GM19023 (cell line): Measurements from ENCODE around the gene CPNE6.
A peak's percentile ranks its signal among the peaks of the same experiment; 100 is the strongest.
"Not testable (repeated sequence)": the region's sequence is repeated elsewhere in the genome, so short reads cannot be mapped to it uniquely, and the experiment has no call there.

Experiments used
- ATAC-seq: cut with Tn5 transposase; IDR thresholded peaks from one replicate; pipeline ENCODE4 v1.9.1; 2021; ENCODE audit warnings: mild to moderate bottlenecking, moderate library complexity; ENCODE audit not compliant: unreplicated experiment

CPNE6 gene

DNA sequence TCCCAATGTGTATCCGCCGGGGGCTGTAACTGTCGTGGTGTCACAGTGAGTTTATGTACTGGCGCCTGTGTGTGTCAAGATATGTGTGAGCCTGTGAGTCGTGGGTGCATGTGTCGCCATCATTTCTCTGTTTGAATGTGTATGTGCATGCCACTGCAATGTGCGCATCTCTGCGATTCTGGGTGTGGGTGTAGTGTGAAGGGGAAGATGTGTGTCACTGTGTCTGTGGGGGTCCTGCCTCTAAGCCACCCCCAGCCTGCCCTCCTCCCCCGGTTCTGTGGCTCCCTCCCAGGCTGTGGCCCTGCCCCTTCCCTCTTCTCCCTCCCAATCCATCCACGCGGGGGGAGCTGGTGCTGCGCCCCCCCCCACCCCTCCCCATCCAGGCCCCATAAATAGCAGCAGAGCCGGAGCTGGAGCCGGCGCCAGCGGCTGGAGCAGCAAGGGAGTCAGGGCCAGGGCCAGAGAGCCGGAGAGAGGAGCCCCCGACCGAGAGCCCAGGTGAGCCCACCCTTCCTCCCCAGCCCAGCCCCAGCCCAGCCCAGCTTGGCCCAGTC lies at the start of gene CPNE6:
Gene CPNE6, plus strand, starts transcription at position 419 of the 554 bp plus-strand sequence. CDS start 1,375 bp downstream, outside the sequence.
- ATAC-seq: no peak

DNA sequence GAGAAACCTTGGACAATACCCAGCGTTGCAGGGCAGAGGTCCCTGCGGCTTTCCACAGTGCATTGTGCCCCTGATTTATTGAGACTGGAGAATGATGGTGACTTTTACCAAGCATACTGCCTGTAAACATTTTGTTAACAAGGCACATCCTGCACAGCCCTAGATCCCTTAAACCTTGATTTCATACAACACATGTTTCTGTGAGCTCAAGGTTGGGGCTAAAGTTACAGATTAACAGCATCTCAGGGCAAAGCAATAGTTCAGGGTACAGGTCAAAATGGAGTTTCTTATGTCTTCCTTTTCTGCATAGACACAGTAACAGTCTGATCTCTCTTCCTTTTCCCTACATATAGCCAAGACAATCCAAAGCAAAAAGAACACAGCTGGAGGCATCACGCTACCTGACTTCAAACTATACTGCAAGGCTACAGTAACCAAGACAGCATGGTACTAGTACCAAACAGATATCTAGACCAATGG lies 46.4 kb upstream of the CPNE6 start:
- ATAC-seq: not testable (repeated sequence)

DNA sequence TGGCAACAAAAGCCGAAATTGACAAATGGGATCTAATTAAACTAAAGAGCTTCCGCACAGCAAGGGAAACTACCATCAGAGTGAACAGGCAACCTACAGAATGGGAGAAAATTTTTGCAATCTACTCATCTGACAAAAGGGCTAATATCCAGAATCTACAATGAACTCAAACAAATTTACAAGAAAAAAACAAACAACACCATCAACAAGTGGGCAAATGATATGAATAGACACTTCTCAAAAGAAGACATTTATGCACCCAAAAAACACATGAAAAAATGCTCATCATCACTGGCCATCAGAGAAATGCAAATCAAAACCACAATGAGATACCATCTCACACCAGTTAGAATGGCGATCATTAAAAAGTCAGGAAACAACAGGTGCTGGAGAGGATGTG lies 41.7 kb upstream of the CPNE6 start:
- ATAC-seq: not testable (repeated sequence)

DNA sequence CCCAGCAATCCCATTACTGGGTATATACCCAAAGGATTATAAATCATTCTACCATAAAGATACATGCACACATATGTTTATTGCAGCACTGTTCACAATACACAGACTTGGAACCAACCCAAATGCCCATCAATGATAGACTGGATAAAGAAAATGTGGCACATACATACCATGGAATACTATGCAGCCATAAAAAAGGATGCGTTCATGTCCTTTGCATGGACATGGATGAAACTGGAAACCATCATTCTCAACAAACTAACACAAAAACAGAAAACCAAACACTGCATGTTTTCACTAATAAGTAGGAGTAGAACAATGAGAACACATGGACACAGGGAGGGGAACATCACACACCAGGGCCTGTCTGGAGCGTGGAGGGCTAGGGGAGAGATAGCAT lies 40.0 kb upstream of the CPNE6 start:
- not testable (repeated sequence) for ATAC-seq

DNA sequence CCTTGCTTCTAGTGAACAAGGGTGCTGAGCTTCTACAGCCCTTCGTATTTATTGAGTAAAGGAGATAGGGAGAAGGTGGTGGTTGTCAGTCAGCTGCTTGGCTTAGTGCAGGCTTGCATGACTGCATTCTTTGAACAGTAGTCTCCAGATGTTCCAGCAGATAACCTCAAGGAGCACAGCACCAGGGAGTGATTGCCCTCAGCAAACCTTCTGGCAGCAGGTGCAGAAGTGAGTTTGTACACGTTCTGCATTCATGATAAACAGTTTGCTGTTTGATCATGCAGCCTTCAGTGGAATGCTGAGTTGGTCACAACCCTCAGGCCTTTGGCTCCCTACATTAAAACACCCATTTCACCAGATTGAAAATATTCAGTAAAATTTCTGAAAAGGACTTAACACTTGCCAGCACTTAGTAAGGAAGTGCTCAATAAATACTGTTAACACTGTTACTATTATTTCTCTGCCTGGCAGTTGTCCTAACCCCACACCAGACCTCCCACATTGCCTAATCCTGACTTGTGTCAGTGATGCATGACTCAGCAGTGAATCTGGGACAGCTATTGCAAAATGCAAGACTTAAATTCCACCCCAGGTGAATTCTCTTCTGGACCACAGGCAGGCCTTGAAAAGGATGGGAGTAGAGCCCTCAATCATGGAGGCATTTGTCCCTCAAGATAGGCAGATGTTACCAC lies 38.5 kb upstream of the CPNE6 start:
- ATAC-seq: no peak

DNA sequence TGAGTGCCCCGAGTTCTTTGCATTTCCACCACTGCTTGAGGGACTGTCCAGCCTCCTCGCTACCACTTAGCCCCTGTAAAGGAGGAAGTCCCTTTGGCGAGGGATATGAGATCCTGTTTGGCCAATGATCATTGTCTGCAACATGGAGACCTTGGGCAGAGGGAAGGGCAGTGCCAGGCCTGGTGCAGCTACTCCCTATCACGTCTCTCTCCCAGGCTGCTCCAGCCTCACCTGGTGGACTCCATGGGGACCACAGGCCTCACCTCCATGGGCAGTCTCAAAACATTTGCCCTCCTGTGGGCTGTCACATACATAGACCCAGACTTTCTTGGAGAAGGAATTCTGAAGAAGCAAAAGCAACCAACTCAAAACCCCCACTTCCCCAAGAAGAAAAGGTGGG lies 35.6 kb upstream of the CPNE6 start:
- peak; percentile 16 for ATAC-seq

DNA sequence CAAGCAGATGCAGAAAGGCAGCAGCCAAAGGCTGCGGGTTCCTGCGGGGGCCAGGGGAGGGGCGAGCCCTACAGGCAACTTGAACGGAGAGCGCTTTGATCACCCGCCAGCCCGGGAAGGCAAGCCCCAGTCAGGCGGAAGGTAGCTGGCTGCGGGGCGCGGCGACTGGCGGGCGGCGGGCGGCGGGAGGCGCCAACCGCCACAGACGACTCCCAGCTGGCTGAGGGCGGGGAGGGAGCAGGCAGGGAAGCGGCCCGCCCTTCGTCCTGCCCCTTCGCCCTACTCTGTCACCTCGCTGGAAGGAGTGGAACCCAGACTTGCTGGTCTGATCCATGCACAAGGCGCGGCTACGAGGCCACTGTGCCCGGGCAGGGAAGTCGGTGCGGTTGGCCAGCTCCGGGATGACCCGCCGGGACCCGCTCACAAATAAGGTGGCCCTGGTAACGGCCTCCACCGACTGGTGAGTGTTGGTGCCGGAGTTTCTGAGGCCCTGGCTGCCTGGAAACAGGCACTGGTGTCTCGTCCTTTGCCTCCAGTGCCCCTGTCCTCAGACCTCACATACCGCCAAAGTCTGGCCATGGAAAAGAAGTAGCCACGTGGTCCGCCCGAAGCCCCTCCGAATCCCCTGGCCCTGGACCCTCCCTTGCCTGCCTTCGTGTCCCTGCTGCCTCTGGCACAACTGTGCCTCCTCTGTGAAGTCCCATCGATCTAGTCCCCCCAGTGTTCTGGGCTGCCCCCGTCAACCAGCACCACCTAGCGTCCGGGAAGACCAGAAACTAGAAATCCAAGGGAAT lies 35.0 kb upstream of the CPNE6 start:
- peak; percentile 79 for ATAC-seq

DNA sequence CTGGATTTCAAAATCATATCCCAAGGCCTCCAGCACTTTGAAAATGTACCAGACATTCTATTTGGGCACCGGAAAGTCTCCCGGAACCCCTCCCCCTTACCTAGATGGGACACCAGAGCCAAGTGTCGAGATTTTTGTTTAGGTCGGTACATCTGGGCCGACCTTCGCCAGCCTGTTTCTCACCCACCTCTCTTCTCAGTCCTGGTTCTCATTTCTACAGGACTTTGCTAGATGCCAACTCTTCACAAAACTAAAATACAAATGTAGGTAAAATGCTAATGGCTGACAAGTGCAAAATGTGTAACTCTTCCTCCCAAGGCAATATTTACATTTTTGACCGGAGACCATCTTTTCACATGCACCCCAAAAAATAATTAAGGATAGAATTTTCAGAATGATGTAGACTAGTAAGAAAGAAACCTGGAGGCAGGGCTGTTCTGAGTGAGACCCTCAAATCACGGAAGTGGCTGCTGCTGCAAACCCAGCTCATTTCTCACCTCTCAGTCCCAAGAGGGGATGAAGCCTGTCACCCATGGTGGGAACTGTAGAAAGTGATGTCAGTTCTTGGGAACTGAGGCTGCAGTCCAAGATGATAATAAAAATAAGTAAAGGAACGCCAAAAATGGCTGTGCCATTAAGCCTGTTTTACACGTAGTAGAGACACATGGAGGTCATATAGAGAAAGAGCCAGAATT lies 34.3 kb upstream of the CPNE6 start:
- not testable (repeated sequence) for ATAC-seq

DNA sequence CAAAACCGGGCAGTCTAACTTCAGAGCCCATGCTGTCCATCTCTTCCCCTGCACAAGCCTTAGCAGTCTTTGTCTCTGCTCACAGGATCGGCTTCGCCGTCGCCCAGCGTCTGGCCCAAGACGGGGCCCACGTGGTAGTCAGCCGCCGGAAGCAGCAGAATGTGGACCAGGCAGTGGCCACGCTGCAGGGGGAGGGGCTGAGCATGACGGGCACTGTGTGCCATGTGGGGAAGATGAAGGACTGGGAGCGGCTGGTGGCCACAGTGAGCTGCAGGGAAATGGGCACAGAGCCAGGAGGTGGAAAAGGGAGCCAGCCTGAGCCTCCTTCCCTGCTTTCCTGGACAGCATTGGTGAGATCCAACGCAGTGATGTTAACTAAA lies 33.7 kb upstream of the CPNE6 start:
- ATAC-seq: no peak

DNA sequence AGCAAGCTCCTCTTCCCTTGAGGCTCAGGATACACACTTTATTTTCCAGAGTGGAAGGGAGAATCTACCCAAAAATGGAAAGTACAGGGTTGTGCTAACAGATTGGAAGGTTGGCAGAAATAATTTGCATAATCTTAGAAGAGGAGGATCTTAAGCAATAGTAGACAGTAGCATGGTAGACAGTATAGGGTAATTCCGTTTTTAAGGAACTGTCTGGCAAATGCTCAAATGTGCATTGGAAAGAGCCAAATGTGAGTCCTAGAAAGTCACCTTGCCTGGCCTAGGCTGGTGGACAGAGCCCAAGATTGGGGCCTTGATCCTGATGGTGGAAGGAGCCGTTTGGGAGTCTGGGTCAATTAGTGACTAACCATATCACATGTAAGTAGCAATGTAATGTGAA lies 32.7 kb upstream of the CPNE6 start:
- no peak for ATAC-seq

DNA sequence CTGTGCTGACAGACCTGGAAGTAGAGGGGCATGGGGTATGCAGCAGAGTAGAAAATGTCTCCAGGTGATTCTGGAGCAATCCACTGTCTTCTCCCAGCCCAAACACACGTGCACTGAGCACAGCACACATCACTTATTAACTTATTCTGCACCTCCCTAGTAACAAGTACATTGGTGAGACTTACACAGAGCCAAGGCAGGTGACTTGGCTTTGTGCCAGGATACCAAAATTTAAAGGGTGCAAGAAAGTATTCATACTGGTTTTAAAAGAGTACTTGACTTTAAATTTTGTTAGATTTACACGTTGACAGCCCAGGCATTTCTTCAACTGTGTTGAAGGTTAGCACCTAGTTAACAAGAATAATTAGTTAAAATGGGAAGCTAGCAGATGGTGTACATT lies 30.7 kb upstream of the CPNE6 start:
- no peak for ATAC-seq

DNA sequence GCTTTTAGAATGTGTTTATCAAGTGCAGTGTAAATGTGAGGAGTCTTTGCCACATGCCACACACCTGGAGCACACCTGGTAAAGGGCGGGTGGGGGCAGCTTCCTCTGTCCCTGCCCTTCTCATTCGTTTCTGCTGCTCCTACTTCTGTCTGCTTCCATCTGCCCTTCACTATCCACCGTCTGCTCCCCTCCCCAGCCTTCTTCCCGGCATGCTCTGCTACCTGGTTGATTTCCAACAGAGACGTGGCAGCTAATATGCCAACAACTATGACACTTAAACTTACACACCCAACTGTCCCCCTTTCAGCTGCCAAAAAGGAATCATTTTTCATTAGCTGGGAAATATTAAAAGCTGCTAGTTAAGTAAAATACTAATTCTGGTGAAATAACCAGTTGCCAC lies 28.6 kb upstream of the CPNE6 start:
- ATAC-seq: no peak

DNA sequence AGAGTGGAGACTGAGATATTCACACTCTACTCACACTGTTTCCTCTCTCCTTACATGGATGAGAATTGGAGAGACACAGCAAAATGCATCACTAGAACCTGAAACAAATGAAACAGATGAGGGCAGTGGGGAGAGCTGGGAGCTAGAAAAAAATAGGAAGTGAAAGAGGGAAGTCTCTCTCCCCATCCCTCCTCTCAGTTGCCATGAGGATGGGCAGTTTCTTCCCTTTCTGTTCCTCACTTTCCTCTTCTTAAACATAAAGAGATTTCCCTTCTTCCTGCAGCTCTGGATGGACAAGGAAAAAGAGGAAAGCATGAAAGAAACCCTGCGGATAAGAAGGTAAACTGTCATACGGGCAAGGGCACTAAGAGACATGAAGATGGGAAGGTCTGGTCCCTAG lies 22.4 kb upstream of the CPNE6 start:
- ATAC-seq: not testable (repeated sequence)

DNA sequence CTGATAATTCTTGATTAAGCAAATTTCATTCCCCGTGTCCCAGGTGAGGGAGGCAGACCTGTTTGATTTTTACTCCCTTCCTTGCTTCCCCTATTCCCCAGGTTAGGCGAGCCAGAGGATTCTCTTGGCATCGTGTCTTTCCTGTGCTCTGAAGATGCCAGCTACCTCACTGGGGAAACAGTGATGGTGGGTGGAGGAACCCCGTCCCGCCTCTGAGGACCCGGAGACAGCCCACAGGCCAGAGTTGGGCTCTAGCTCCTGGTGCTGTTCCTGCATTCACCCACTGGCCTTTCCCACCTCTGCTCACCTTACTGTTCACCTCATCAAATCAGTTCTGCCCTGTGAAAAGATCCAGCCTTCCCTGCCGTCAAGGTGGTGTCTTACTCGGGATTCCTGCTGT lies 20.6 kb upstream of the CPNE6 start:
- ATAC-seq: not testable (repeated sequence)

DNA sequence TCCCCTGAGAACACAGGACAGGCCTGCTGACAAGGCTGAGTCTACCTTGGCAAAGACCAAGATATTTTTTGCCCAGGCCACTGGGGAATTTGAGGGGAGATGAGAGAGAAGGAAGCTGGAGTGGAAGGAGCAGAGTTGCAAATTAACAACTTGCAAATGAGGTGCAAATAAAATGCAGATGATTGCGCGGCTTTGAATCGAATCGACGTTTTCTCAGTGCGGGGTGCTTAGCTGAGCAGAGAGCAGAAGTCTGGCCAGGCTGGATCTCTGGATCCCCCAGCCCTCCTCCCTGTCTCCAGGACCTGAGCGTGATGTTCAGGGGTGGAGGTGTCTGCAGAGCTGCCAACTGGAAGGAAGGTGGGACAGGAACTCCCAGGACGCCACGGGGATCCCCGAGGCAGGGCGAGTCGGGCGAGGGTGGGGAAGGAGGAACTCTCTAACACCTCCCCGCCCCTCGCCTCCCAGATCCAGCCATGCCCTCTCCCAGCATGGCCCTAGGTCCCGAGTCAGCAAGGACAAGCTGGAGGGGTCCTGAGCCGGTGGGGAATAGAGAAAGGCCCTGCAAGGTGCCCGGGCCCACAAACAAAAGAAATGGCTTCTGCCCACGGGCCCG lies 20.1 kb upstream of the CPNE6 start:
- peak; percentile 13 for ATAC-seq

DNA sequence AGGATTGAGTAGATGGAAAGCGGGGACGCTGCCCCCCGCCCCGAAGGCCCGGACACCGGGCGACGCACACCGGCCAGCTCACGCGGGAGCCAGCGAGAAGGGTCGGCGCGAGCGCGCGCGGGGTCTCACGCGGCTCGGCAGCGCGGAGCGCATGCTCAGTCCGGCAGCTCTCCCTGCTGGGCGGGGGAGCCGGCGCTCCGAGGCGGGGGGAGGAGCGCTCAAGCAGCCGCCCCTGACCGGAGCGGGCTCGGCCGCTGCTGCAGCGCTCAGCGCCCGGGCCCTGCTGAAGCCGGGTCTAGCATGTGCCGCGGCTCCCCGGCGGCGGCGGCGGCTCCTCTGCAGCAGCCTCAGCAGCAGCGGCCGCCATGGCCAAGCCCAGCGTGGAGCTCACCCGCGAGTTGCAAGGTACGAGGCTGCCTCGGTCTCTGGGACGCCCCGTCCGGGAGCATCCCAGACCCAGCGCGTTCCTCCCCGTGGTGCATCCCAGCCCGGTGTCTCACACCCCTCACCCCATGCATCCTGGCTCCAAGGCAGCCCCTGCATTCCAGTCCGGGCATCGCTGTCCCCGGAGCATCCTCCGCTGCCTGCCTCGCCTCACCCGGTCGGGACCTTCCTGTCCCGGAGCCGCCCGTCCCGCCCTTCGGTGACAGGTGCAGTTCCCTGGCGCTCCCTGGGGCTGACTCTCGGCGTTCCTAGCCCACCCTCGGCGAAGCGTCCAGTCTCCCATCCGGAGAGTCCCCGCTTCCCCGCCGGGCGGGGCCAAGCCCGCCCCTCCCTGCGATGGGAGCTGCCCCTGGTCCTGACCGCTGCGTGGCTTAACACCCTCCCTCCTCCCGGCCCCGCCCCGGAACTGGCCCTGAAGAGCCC lies 19.3 kb upstream of the CPNE6 start, which contains the start of gene CARMIL3:
Gene CARMIL3, plus strand, starts transcription at position 221 of the 867 bp plus-strand sequence. Its CDS starts 145 bp downstream, at position 366.
- peak; percentile 74 for ATAC-seq

DNA sequence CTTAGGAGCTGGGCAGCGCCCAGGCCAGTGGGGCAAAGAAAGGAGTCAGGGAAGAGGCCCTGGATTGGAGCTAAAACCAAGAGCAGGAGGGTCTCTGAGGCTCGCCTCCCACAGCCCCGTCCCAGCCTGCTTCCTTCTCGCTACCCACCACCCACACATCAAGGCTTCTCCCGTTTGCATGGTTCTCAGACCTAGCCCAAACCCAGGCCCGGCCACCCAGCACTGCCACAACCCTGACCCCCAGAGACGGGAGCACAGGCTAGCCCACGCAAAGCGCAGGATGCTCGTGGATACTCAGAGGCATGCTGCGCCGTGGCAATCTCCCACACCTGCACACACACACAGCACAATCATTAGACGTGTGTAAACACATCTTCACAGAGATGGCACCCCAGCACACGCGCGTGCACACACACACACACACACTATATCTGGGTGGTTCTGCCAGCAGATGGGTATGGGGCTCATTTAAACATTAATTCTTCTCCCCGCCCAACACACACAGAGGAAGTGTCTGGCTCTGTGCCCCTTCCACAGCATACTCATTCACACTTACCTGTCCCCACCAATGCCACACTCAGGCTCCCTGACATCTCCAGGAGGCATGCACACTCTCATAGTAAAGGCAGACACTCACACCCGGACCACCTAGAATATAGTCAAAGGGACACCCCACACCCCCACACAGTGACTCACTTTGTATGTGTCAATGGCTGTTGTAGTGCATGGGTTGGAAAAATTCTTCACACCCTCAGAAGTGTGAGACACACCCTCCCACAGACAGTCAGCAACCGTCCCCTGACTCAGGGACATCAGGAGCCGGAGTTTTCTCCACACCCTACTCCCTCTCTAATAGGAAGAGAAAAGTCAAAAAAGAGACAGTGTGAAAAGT lies 18.5 kb upstream of the CPNE6 start:
- no peak for ATAC-seq

DNA sequence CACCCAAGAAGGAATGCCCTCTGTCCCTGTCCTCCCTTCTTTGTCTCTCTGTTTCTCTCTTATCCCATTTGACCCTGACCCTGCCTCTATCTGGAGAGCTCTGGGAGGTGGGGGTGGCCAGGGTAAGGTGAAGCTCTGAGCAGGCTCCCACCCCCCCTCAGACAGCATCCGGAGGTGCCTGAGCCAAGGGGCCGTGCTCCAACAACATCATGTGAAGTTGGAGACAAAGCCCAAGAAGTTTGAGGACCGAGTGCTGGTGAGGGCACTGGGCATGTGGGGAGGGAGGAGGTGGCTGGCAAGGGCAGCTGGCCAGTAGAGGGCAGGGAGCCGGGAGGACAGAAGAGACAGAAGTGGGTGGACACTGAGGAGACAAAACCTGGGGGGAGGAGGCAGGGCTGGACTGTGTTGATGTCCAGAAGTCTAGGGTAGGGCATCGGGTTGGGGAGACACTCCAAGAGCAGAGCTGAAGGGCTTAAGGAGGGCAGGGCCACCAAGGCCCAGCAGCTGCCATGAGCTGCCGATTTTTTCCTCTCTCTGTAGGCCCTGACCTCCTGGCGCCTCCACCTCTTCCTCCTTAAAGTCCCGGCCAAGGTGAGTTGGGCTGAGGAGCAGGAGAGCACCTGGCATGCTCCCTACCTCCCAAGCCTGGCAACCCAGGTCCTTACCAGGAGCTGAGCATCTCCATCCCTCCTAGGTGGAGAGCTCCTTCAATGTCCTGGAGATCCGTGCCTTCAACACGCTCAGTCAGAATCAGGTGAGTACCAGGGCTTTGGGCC lies 17.6 kb upstream of the CPNE6 start:
- ATAC-seq: no peak
